Mucosa of stomach (tissue), 1 donor: ENCODE measurements around the gene ARF1.

ENCODE experiments used
- H3K27me3 ChIP-seq: one replicate; pipeline ENCODE4 v1.7.0; 2013; ENCODE audit warnings: mild to moderate bottlenecking, low read length; ENCODE audit not compliant: control insufficient read depth, insufficient read depth
- H3K36me3 ChIP-seq: one replicate; pipeline ENCODE4 v1.7.0; 2013; ENCODE audit warnings: low read length; ENCODE audit not compliant: control insufficient read depth, insufficient read depth
- H3K4me1 ChIP-seq: one replicate; pipeline ENCODE4 v1.7.0; 2013; ENCODE audit warnings: mild to moderate bottlenecking, low read length; ENCODE audit not compliant: control insufficient read depth, insufficient read depth
- H3K4me3 ChIP-seq: one replicate; pipeline ENCODE4 v1.7.0; 2013; ENCODE audit warnings: low read length
- H3K9ac ChIP-seq: one replicate; pipeline ENCODE4 v1.7.0; 2013; ENCODE audit warnings: mild to moderate bottlenecking, low read length, moderate library complexity
- H3K9me3 ChIP-seq: one replicate; pipeline ENCODE4 v1.7.0; 2013; ENCODE audit warnings: mild to moderate bottlenecking, low read length, moderate library complexity; ENCODE audit not compliant: control insufficient read depth
- donor health status: Pancreatic carcinoma.

Gene ARF1

GRCh38 chr1:228042508-228042907 lies 40.0 kb upstream of the ARF1 start:
- H3K4me3 ChIP-seq, result no peak overlapping the region
- H3K9me3 ChIP-seq, result no peaks in the 10 kb centered on the region
- H3K36me3 ChIP-seq, result no peaks in the 10 kb centered on the region
- peaks cover 22% of the 10 kb centered on the region for H3K4me1 ChIP-seq
- H3K9ac ChIP-seq, result no peak overlapping the region
- H3K27me3 ChIP-seq, result peaks cover 26% of the 10 kb centered on the region

DNA sequence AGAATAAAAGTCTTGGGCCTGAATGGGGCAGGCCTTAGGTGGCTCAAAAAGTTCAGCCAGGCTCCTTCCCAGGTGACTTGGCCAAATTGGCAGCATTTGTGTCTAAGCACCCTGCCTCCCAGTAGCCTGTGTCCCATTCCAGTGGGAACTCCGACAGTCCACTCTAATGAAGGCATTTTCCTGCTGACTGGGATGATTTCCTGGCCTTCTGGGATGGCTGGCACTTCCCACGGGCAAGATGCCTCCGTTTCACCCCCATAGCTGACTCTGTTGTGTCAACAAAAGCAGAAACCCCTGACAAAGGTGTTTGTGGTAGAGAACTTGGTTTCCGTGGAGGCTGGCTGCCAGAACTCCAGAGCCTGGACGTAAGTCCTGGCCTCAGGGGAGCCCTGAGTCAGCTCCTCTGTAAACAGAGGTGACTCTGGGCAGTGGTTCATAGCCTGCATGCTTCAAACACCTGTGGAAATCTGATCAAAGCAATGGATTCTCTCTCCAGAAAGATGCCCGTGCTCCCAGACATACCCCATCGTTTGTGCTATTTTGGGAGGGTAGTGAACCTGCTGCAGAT lies 39.1 kb upstream of the ARF1 start:
- no peaks in the 10 kb centered on the region for H3K9me3 ChIP-seq
- no peak overlapping the region for H3K9ac ChIP-seq
- no peak overlapping the region for H3K4me3 ChIP-seq
- H3K4me1 ChIP-seq, result peaks cover 22% of the 10 kb centered on the region
- peaks cover 18% of the 10 kb centered on the region for H3K27me3 ChIP-seq
- no peaks in the 10 kb centered on the region for H3K36me3 ChIP-seq

- Histone ChIP-seq H3K4me1 (peaks cover 22% of the 10 kb centered on the region), H3K27me3 (peaks cover 4% of the 10 kb centered on the region), H3K9me3 (no peaks in the 10 kb centered on the region), H3K9ac (no peak overlapping the region), H3K36me3 (no peaks in the 10 kb centered on the region), H3K4me3 (no peak overlapping the region)
These were observed 37.5 kb upstream of the ARF1 start for GRCh38 chr1:228044961-228045360.

DNA sequence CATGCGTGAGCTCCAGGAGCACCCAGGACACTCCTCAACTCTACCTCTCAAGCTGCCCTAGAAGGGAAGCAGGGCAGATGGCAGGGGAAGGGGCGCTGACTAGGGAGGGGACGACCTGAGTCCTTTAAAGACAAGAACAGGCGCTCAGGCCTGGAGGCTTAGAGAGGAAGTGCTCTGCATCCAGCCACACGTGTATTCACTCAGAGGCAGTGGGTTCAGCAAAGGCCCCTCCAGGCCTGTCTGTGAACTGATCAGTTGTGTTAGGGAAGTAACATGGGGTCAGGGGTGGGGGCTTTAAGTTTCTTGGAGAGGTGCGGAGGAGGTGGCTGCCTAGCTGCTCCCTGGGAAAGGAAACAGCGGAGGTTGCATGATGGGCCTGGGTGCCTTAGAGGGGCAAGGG lies 37.1 kb upstream of the ARF1 start:
- Histone ChIP-seq H3K36me3 (no peaks in the 10 kb centered on the region), H3K4me1 (peaks cover 22% of the 10 kb centered on the region), H3K27me3 (peaks cover 5% of the 10 kb centered on the region), H3K4me3 (no peak overlapping the region), H3K9me3 (no peaks in the 10 kb centered on the region), H3K9ac (no peak overlapping the region)

DNA sequence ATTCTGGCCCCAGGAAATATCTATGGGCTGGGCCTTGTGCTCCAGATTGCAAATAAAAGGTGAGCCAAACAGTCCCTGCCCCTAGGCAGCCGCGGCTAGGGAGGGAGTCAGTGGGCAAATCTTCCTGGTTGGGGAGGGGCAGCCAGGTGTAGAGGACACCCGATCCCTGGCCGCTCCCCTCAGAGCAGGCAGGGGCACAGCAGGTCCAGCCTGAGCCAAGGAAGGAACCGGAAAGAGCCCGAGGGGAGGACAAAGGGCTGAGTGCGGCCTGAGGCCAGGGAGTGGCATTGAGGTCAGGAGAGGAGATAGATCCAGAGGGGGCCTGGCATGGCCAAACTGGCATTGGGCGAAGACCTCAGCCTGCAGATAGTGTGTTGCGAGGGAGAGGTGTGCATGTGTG lies 36.6 kb upstream of the ARF1 start:
- Histone ChIP-seq H3K27me3 (peaks cover 9% of the 10 kb centered on the region), H3K4me1 (peaks cover 22% of the 10 kb centered on the region), H3K36me3 (no peaks in the 10 kb centered on the region)

DNA sequence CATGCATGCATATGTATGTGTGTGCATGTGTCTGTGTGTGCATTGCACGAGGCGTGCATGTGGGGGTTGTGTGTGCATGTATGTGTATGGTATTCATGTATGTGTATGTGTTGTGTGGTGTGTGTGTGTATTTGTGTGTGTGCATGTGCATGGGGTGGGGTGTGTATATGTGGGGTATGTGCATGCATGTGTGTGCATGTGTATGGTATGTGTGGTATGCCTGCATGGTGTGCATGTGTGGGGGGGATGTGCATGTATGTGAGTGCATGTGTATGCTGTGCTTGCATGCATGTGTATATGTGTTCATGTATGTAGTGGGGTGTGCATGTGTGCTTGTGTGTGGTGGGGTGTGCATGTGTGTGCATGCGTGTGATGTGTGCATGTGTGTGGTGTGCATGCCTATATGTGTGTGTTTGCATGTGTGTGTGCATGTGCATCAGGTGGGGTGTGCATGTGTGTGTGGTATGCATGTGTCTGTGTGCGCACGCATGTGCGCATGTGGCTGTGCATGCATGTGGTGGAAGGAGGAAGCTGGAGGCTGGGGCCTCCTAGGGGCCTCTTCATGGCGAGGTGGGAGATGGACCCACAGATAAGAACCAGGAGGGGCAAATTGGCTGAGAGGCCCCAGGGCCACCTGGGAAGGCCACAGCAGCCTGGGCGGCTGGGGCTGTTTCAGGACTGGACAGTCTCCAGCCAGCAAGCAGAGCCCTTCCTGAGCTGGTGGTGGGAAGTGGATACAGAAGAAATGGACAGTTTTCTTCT lies 35.9 kb upstream of the ARF1 start:
- peaks cover 22% of the 10 kb centered on the region for H3K4me1 ChIP-seq
- H3K4me3 ChIP-seq, result no peak overlapping the region
- H3K9ac ChIP-seq, result no peak overlapping the region
- H3K27me3 ChIP-seq, result peaks cover 9% of the 10 kb centered on the region
- no peaks in the 10 kb centered on the region for H3K9me3 ChIP-seq
- no peaks in the 10 kb centered on the region for H3K36me3 ChIP-seq

More for the DNA sequence above, 36.6 kb upstream of the ARF1 start:
- Histone ChIP-seq H3K9ac (no peak overlapping the region), H3K9me3 (no peaks in the 10 kb centered on the region), H3K4me3 (no peak overlapping the region)

GRCh38 chr1:228047183-228047466 lies 35.4 kb upstream of the ARF1 start:
- peaks cover 22% of the 10 kb centered on the region for H3K4me1 ChIP-seq
- no peaks in the 10 kb centered on the region for H3K9me3 ChIP-seq
- H3K27me3 ChIP-seq, result peaks cover 9% of the 10 kb centered on the region
- no peaks in the 10 kb centered on the region for H3K36me3 ChIP-seq
- no peak overlapping the region for H3K9ac ChIP-seq
- no peak overlapping the region for H3K4me3 ChIP-seq

- peaks cover 9% of the 10 kb centered on the region for H3K27me3 ChIP-seq
These were observed 34.4 kb upstream of the ARF1 start for GRCh38 chr1:228048120-228048519.

GRCh38 chr1:228048659-228049298 lies 33.7 kb upstream of the ARF1 start:
- H3K9me3 ChIP-seq, result no peaks in the 10 kb centered on the region
- peaks cover 16% of the 10 kb centered on the region for H3K4me1 ChIP-seq
- no peaks in the 10 kb centered on the region for H3K36me3 ChIP-seq
- H3K27me3 ChIP-seq, result peaks cover 9% of the 10 kb centered on the region
- H3K9ac ChIP-seq, result no peak overlapping the region
- H3K4me3 ChIP-seq, result no peak overlapping the region

More at GRCh38 chr1:228048120-228048519, 34.4 kb upstream of the ARF1 start:
- Histone ChIP-seq H3K4me1 (peaks cover 21% of the 10 kb centered on the region), H3K4me3 (no peak overlapping the region), H3K9ac (no peak overlapping the region), H3K36me3 (no peaks in the 10 kb centered on the region), H3K9me3 (no peaks in the 10 kb centered on the region)

GRCh38 chr1:228050571-228051231 lies 31.8 kb upstream of the ARF1 start:
- no peaks in the 10 kb centered on the region for H3K36me3 ChIP-seq
- H3K4me3 ChIP-seq, result no peak overlapping the region
- peaks cover 6% of the 10 kb centered on the region for H3K4me1 ChIP-seq
- peaks cover 9% of the 10 kb centered on the region for H3K27me3 ChIP-seq
- no peak overlapping the region for H3K9ac ChIP-seq
- H3K9me3 ChIP-seq, result no peaks in the 10 kb centered on the region

GRCh38 chr1:228058172-228058948 lies 24.1 kb upstream of the ARF1 start:
- Histone ChIP-seq H3K4me3 (no peak overlapping the region), H3K4me1 (peaks cover 25% of the 10 kb centered on the region)

More at GRCh38 chr1:228058172-228058948, 24.1 kb upstream of the ARF1 start:
- Histone ChIP-seq H3K9me3 (no peaks in the 10 kb centered on the region), H3K36me3 (no peaks in the 10 kb centered on the region), H3K9ac (no peak overlapping the region), H3K27me3 (peaks cover 45% of the 10 kb centered on the region)
